Nucleus accumbens (tissue), 56 donors: ENCODE data around the gene SYCP2.
"Not testable (repeated sequence)": the region's sequence is repeated elsewhere in the genome, so short reads cannot be mapped to it uniquely, and the experiment has no call there.

Experiments used
- DNase-seq, 56 donors: peaks; one replicate each; lab custom pipeline; 2025; lab: John Stamatoyannopoulos, UW

SYCP2 gene, protein sequence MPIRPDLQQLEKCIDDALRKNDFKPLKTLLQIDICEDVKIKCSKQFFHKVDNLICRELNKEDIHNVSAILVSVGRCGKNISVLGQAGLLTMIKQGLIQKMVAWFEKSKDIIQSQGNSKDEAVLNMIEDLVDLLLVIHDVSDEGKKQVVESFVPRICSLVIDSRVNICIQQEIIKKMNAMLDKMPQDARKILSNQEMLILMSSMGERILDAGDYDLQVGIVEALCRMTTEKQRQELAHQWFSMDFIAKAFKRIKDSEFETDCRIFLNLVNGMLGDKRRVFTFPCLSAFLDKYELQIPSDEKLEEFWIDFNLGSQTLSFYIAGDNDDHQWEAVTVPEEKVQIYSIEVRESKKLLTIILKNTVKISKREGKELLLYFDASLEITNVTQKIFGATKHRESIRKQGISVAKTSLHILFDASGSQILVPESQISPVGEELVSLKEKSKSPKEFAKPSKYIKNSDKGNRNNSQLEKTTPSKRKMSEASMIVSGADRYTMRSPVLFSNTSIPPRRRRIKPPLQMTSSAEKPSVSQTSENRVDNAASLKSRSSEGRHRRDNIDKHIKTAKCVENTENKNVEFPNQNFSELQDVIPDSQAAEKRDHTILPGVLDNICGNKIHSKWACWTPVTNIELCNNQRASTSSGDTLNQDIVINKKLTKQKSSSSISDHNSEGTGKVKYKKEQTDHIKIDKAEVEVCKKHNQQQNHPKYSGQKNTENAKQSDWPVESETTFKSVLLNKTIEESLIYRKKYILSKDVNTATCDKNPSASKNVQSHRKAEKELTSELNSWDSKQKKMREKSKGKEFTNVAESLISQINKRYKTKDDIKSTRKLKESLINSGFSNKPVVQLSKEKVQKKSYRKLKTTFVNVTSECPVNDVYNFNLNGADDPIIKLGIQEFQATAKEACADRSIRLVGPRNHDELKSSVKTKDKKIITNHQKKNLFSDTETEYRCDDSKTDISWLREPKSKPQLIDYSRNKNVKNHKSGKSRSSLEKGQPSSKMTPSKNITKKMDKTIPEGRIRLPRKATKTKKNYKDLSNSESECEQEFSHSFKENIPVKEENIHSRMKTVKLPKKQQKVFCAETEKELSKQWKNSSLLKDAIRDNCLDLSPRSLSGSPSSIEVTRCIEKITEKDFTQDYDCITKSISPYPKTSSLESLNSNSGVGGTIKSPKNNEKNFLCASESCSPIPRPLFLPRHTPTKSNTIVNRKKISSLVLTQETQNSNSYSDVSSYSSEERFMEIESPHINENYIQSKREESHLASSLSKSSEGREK (N-terminal part only)

DNA sequence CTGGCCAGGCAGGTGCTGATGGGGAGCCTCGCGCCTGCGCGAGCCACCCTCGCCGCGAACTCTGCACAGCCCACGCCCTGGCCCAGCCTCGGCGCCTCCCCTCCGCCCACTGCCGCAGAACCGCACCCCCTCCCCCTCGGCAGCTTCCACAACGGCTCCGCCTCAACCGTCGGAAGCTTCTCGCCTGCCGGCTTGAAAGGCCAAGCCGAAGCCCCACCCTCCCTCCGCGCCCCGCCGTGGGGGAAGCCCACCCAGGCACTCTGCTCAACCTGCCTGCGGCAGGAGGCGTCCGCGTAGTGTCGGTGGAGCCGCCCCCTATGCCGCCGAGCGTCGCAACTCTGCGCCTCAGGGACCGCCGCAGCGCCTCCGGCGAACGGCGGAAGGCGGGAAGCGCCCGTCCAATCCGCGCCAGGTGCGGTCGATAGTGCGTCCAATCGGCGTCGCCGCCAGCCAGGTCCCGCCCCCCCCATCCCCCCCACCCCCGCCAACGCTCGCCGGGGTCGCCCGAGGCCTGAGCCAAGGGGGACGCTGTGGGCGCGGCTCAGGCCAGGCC lies at the start of gene SYCP2:
SYCP2 (minus strand) TSS at position 342 of the 553 bp plus-strand sequence. CDS start 11,224 bp downstream, outside the sequence.
- DNase-seq = peak in 21 of 56 donors; percentile 37 to 83 (median 56)

GRCh38 chr20:59983076-59983475 lies 49.6 kb upstream of the SYCP2 start:
- DNase-seq = peak in 2 of 56 donors; percentile 13 to 19

DNA sequence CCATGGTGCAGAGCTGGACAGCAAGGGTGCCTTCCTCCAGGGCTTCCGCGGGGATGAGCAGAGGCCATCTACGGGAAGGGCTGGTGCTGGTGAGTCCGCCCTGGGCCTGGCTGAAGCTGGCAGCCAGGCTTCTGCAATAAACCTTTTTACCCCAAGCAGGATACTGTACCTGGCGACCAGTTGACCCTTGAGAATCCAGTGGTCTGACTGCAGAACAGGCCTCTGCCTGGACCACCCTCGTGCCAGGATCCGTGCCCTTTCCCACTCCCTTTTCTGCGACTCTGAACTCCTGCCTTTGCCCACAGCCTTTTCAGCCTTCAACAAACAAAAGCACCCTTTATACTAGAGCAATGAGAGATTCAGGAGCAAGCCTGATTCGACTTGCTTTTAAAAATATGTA lies 43.6 kb upstream of the SYCP2 start:
- DNase-seq = peak in 27 of 56 donors; percentile 9 to 62 (median 25)

DNA sequence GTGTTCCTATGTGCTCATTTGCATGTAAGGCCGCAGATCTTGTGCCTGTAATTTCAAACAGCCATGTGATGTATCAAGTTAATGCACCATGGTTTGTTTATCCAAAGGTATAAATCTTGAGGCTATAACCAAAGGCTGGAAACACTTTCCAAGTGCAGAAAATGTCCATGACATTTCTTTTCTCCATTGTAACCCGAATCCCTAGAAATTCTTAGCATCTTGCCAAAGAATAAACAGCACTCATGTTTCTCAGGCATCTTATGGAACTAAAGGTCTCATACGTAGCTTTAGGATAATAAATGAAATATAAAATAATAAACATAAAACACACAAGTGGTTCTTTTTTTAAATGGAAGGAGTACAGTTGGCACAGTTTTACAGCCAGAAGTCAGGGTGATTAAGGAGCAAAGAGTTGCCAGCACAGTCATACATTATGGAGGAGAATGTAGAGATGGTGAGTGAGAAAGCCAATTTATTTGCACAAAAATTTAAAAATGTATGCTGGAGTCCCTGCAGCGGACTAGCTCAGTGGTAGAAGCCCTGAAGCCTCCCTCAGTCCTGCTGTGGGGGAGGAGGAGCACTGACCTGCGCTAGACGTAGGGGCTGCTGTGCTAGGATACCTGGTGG lies 42.8 kb upstream of the SYCP2 start:
- DNase-seq = no peak

DNA sequence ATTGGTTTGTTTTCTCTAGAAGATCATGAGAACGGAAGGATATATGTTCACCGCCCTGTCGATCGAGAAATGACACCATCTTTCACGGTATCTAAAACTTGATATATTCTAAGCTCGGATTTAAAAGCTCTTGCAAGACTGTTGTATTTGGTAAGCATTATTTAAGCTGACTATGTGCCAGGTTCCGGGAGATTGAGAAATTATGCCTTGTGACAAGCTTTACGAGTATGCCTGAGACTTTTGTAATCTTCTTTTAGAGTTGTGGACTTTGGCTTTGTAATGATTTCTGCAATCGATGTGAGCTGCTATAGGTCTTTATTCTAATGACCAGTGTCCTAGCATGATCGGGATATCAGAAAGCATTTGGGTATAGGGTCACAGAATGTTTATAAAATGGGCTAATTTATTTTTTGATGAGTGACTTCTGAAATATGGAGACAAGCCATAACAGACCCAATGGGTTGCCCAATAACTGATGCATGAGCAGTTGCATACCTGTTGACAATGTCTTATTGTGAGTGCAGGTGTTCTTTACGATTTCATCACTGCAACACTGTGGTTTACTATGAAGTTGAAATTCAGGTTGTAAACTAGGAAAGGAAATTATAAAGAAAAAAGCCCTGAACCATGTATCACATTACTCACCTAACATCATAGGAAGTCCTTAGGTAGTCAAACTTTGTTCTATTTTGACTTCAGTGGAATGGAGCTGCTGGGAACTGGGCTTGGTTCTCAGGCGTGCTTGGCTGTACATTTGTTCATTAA lies 38.8 kb upstream of the SYCP2 start:
- no peak for DNase-seq

- no peak for DNase-seq
Observed at GRCh38 chr20:59971428-59971827, 38.0 kb upstream of the SYCP2 start.

DNA sequence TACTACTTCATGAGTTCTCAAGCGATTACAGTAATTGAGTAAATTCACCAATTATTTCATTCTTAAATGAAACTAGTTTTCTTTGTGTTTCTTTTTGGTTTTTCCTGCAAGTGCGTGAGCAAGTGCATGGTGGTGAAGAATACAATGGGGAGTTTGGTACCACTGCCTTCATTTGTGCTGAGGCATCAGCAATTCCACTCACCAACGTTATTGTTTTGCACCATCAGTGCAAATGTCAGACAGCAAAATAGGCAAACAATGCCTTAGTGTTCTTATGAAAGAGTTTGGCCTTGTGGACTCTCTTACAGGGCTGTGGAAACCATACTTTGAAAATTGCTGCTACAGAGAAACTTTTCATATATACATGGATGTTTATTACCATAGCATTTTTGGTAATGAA lies 33.0 kb upstream of the SYCP2 start:
- DNase-seq = peak in 20 of 56 donors; percentile 11 to 69 (median 36)

GRCh38 chr20:59962155-59962554 lies 28.7 kb upstream of the SYCP2 start:
- no peak for DNase-seq

GRCh38 chr20:59961423-59961822 lies 28.0 kb upstream of the SYCP2 start:
- DNase-seq = no peak

DNA sequence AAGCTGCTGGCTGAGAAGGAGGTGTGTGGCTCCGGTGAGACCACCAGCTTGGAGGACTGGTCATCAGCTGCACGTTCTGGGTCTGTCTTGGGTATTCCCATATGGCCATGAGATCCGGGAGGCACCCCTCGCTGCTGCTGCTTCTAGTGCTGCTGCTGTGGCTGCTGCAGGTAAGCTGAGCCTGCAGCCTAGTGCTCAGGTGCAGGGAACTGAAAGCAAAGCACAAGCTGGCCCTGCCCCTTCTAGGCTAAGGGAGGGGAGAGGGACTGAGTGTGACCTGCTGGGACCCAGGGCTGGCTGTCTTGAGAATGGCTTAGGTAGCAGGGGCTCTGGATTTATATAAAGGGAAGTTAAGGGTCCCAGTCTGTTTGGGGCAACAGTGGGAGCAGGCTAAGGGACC lies 25.2 kb upstream of the SYCP2 start:
- DNase-seq = no peak

- DNase-seq = no peak
Observed at GRCh38 chr20:59958123-59958522, 24.7 kb upstream of the SYCP2 start, which contains the start of gene CDH26. Gene CDH26 (plus strand): TSS chr20:59958423. CDS start chr20:59958727, 304 bp downstream.

DNA sequence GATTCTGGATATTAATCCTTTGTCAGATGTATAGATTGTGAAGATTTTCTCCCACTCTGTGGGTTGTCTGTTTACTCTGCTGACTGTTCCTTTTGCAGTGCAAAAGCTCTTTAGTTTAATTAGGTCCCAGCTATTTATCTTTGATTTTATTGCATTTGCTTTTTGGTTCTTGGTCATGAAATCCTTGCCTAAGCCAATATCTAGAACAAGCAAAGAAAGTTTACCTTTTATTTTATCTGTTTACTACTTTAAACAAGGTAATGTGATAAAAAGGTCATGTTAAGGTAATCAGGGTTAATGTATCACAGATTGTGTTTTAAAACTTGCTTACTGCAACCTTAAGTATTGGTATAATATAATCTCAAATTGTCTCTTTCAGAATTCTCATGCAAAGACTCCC lies 24.1 kb upstream of the SYCP2 start:
- not testable (repeated sequence) for DNase-seq

GRCh38 chr20:59955131-59955796 lies 21.8 kb upstream of the SYCP2 start:
- DNase-seq = peak in 14 of 56 donors; percentile 17 to 48 (median 25)

DNA sequence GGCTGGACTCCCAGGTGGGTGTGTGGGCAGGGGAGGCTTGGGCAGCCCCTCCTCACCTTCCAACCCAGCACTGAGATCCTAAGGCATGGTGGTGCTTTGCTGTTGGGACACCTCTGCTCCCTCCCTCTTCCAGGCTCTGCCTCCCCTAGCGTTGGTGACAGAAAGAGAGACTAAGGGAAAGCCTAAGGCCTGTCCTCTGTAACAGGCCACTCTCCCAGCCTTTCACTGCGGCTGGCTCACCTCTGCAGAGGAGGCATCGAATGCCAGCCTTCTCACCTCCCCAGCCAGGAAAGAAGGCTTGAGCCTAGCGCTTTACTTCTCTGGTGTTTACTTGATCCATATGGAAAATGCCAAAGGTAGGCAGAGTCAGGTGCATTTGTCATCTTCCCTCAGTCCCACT lies 21.3 kb upstream of the SYCP2 start:
- no peak for DNase-seq

DNA sequence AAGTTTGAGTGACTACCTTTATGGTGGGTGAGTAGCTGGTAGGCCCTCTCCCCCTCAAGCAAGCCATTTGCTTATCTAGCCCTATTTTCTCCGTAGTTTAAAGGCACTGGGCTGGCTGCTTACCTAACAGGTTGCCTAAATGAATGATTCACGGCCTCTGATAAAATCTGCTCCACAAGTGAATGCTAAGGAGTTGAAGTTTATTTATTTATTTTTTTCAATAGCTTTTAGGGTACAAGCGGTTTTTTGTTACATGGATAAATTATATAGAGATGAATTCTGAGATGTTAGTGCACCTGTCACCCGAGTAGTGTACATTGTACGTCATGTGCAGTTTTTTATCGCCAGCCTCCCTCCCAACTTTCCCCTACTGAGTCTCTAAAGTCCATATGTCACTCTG lies 16.5 kb upstream of the SYCP2 start:
- no peak for DNase-seq

DNA sequence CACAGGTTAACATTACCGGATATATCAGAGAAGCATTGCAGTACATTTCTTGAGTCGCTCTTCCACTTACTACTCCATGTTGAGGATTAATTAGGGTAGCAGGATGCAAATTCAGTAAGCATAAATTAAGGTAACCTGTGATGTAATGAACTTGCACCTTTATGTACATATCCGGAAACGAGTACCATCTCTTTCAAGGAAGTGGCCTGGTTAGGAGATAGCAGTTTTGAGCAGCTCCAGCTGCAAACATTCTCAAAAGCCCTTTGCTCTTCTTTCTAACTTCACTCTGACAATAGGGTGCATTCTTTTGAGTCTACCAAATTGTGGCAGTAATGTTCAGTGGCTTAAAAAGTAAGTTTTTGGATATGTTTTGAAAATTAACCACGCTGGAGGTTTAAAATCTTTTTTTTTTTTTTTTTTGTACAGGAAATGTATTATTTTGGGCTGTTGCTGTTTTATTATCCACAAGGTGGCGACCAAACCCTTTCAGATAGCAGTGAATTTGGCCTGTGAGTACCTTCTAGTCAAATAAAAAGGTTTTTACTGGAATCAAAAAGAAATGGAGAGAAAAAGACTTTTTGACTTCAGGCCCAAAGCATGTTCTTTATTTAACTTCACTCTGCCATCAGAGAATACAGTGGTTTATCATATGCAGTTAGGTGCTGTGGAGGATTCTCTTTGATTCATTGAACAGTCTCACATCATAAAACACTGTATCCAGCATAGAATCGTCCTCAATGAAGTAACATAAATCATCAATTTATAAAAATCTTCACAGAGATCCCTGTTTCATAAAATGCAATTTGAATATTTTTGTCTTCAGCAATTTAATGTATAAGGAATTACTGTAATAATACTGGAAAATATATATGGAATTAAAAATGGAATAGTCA lies 15.6 kb upstream of the SYCP2 start:
- peak in 7 of 56 donors; percentile 5 to 48 (median 26) for DNase-seq

GRCh38 chr20:59948212-59948611 lies 14.8 kb upstream of the SYCP2 start:
- no peak for DNase-seq
